SK-N-SH (cell line): ENCODE results near the gene CEBPA. TPM values are rescaled to one million over a fixed set of nuclear protein-coding genes. Genes with fewer than 3 reads are reported as not detected.

ENCODE experiments used
- CTCF ChIA-PET: fragments of 300-600, 350-600 bp; formaldehyde crosslinking; extraction: SDS; loops from one replicate; lab custom pipeline; 2021; lab: Yijun Ruan, JAX
- POLR2A ChIA-PET: fragments of 350-600 bp; sonication (Branson Sonifier 250); formaldehyde crosslinking; extraction: SDS; loops from one replicate; lab custom pipeline; 2020; ENCODE audit warnings: antibody characterized with exemption, inconsistent platforms; lab: Yijun Ruan, JAX
- DNase-seq: peaks from one replicate; pipeline ENCODE4 v3.0.0; 2012
- H2AFZ ChIP-seq: fragments of 200-600 bp; sonication (generic); 2 replicates; pipeline ENCODE4 v1.8.1; 2016; ENCODE audit warnings: antibody characterized with exemption, mild to moderate bottlenecking, low read depth
- H3F3A ChIP-seq: fragments of 200-600 bp; sonication (generic); replicated peaks from 2 replicates; pipeline ENCODE3; 2016; ENCODE audit warnings: antibody characterized with exemption, mild to moderate bottlenecking; ENCODE audit not compliant: insufficient read depth
- H3K27ac ChIP-seq, 2 experiments: fragments of 200-500 bp in 1 of 2; fragments of 200-600 bp in 1 of 2; sonication (Bioruptor generic) in 1 of 2; sonication (generic), shearing (Covaris generic) in 1 of 2; 2 replicates each; pipeline versions ENCODE4 v1.5.1 to v1.6.1; 2014 to 2016; ENCODE audit warnings: low read depth in 2 of 2, inconsistent platforms in 1 of 2, low read length in 1 of 2, mild to moderate bottlenecking in 1 of 2, mixed read lengths in 1 of 2
- H3K27me3 ChIP-seq: fragments of 200-600 bp; sonication (generic), shearing (Covaris generic); 2 replicates; pipeline ENCODE4 v1.6.1; 2016; ENCODE audit warnings: mixed run types; ENCODE audit not compliant: insufficient read depth
- H3K36me3 ChIP-seq, 2 experiments: fragments of 200-500 bp in 1 of 2; fragments of 200-600 bp in 1 of 2; sonication (Bioruptor generic) in 1 of 2; sonication (generic) in 1 of 2; replicated peaks in 1 of 2; 2 replicates each; pipeline versions ENCODE3 to v1.5.1; 2014 to 2016; ENCODE audit warnings: low read length in 1 of 2, mild to moderate bottlenecking in 1 of 2; ENCODE audit not compliant: insufficient read depth in 2 of 2, control insufficient read depth in 1 of 2
- H3K4me1 ChIP-seq, 2 experiments: fragments of 200-500 bp in 1 of 2; fragments of 200-600 bp in 1 of 2; sonication (Bioruptor generic) in 1 of 2; sonication (generic), shearing (Covaris generic) in 1 of 2; 2 replicates each; pipeline versions ENCODE4 v1.5.1 to v1.6.1; 2014 to 2016; ENCODE audit warnings: low read depth in 1 of 2, low read length in 1 of 2, mixed run types in 1 of 2; ENCODE audit not compliant: insufficient read depth in 2 of 2, control insufficient read depth in 1 of 2
- H3K4me2 ChIP-seq: fragments of 200-600 bp; sonication (generic), shearing (Covaris generic); 2 replicates; pipeline ENCODE4 v1.6.1; 2017; ENCODE audit warnings: mixed run types
- H3K4me3 ChIP-seq, 2 experiments: fragments of 200-500 bp in 1 of 2; fragments of 200-600 bp in 1 of 2; sonication (Bioruptor generic) in 1 of 2; sonication (generic), shearing (Covaris generic) in 1 of 2; 2 replicates each; pipeline versions ENCODE4 v1.5.1 to v1.8.1; 2014 to 2016; ENCODE audit warnings: low read depth in 2 of 2, inconsistent platforms in 1 of 2, low read length in 1 of 2, mild to moderate bottlenecking in 1 of 2, mixed read lengths in 1 of 2, moderate library complexity in 1 of 2
- H3K79me2 ChIP-seq: fragments of 200-600 bp; sonication (generic); 2 replicates; pipeline ENCODE4 v1.8.1; 2017; ENCODE audit warnings: mild to moderate bottlenecking; ENCODE audit not compliant: insufficient read depth
- H3K9ac ChIP-seq: fragments of 200-600 bp; sonication (generic); 2 replicates; pipeline ENCODE4 v1.6.1; 2017; ENCODE audit warnings: mixed run types
- H3K9me2 ChIP-seq: fragments of 200-600 bp; sonication (generic); 2 replicates; pipeline ENCODE4 v1.6.1; 2017; ENCODE audit warnings: mixed run types
- H3K9me3 ChIP-seq: fragments of 200-600 bp; sonication (generic); 2 replicates; pipeline ENCODE4 v1.6.1; 2017; ENCODE audit warnings: mixed run types, mild to moderate bottlenecking, moderate library complexity
- H4K20me1 ChIP-seq: fragments of 200-600 bp; sonication (generic); 2 replicates; pipeline ENCODE4 v1.6.1; 2017; ENCODE audit warnings: mild to moderate bottlenecking, mixed run types; ENCODE audit not compliant: insufficient read depth
- CTCF ChIP-seq: fragments of 200-600 bp; sonication (generic); IDR thresholded peaks from 2 replicates; pipeline ENCODE4 v1.6.1; 2017; ENCODE audit warnings: antibody characterized with exemption, mild to moderate bottlenecking, moderate library complexity
- EP300 ChIP-seq, 2 experiments: IDR thresholded peaks; 2 replicates each; pipeline versions ENCODE4 v1.4.0 to v1.6.1; 2012; ENCODE audit warnings: borderline replicate concordance in 1 of 2, low read depth in 1 of 2, low read length in 1 of 2
- FOXJ3 ChIP-seq: sonication (generic); formaldehyde crosslinking; IDR thresholded peaks from 2 replicates; pipeline ENCODE4 v1.5.1; 2020; ENCODE audit warnings: mild to moderate bottlenecking, missing genetic modification reagents
- FOXM1 ChIP-seq: IDR thresholded peaks from 2 replicates; pipeline ENCODE4 v1.4.0; 2012; ENCODE audit warnings: low read depth, mild to moderate bottlenecking
- GABPA ChIP-seq: IDR thresholded peaks from 2 replicates; pipeline ENCODE4 v1.4.0; 2012; ENCODE audit warnings: low read depth, mild to moderate bottlenecking
- JUND ChIP-seq: IDR thresholded peaks from 2 replicates; pipeline ENCODE4 v1.4.0; 2012
- NFIC ChIP-seq: IDR thresholded peaks from 2 replicates; pipeline ENCODE4 v1.4.0; 2012; ENCODE audit warnings: borderline replicate concordance
- NRF1 ChIP-seq: IDR thresholded peaks from 2 replicates; pipeline ENCODE4 v1.6.1; 2012; ENCODE audit warnings: low read depth, mild to moderate bottlenecking, low read length
- PBX3 ChIP-seq: IDR thresholded peaks from 2 replicates; pipeline ENCODE4; 2012
- RAD21 ChIP-seq: IDR thresholded peaks from 2 replicates; pipeline ENCODE4 v1.6.1; 2012; ENCODE audit warnings: mild to moderate bottlenecking, low read length
- REST ChIP-seq: IDR thresholded peaks from 2 replicates; pipeline ENCODE4 v1.6.1; 2012; ENCODE audit warnings: mild to moderate bottlenecking, low read depth, low read length, moderate library complexity
- RFX5 ChIP-seq: IDR thresholded peaks from 2 replicates; pipeline ENCODE4 v1.6.1; 2012; ENCODE audit warnings: mild to moderate bottlenecking, improper control_type of control experiment, low read length
- SMC3 ChIP-seq: IDR thresholded peaks from 2 replicates; pipeline ENCODE4 v1.6.1; 2012; ENCODE audit warnings: low read depth, low read length, improper control_type of control experiment
- TAF1 ChIP-seq: IDR thresholded peaks from 2 replicates; pipeline ENCODE4 v1.6.1; 2012; ENCODE audit warnings: low read depth, mild to moderate bottlenecking, low read length, moderate library complexity, borderline replicate concordance
- TCF12 ChIP-seq: IDR thresholded peaks from 2 replicates; pipeline ENCODE4 v1.4.0; 2012
- TEAD4 ChIP-seq: IDR thresholded peaks from 2 replicates; pipeline ENCODE4 v1.4.0; 2012; ENCODE audit warnings: mild to moderate bottlenecking, borderline replicate concordance; ENCODE audit not compliant: insufficient read depth
- USF1 ChIP-seq: IDR thresholded peaks from 2 replicates; pipeline ENCODE4 v1.4.0; 2012; ENCODE audit warnings: low read depth, borderline replicate concordance
- ZBTB33 ChIP-seq: IDR thresholded peaks from 2 replicates; pipeline ENCODE4 v1.4.0; 2012; ENCODE audit warnings: low read depth, borderline replicate concordance
- polyA plus RNA-seq, 3 experiments: library from polyadenylated mRNA; depleted of rRNA; stranded (reverse); fragments of >200 nt; gene quantifications; 2 replicates each; pipeline ENCODE4 v1.2.3, GENCODE V29; 2012

CEBPA gene
- polyA plus RNA-seq, 1 of the 3 experiments (the other 2 are of a cell fraction) = 0.15 TPM

- Histone ChIP-seq H2AFZ (no peak overlapping the region), H3K27me3 (peaks cover 9% of the 10 kb centered on the region; the same call in 1 of the 2 replicates), H3K9me3 (no peaks in the 10 kb centered on the region), H3K4me2 (no peak overlapping the region), H3K79me2 (no peaks in the 10 kb centered on the region), H3F3A (no peaks in the 10 kb centered on the region), H3K36me3 (no peaks in the 10 kb centered on the region), H3K9ac (no peak overlapping the region), H3K27ac (no peak overlapping the region), H3K4me1 (peaks cover 0 to 4% of the 10 kb centered on the region in 2 experiments; a peak in 1 of 4 replicates), H4K20me1 (no peaks in the 10 kb centered on the region), H3K4me3 (no peak overlapping the region), H3K9me2 (no peaks in the 10 kb centered on the region)
- POLR2A ChIA-PET = no interaction called here
- TF ChIP-seq TAF1 (no peak), RFX5 (no peak), TCF12 (no peak), GABPA (no peak), USF1 (no peak), EP300 (IDR thresholded peaks at IDR 0.05; ENCODE audit: borderline replicate concordance in 1 of 2, low read depth in 1 of 2, low read length in 1 of 2) (no peak), SMC3 (no peak), NRF1 (no peak), JUND (no peak), CTCF (no peak), TEAD4 (no peak), RAD21 (no peak), REST (no peak), FOXJ3 (CRISPR knock-in tag) (no peak), ZBTB33 (no peak), NFIC (no peak), PBX3 (no peak), FOXM1 (no peak)
- DNase-seq = no peak
- CTCF ChIA-PET = interaction anchor here (0.9 kb wide), 1 partner anchor 16 kb away, joined by 3 read pairs; no protein-coding TSS in a partner anchor
Measured at GRCh38 chr19:33346665-33347064, 44.3 kb upstream of the CEBPA start.
